Astrocyte of the hippocampus (primary cell): ENCODE data around the gene ARMH4.

Experiments used
- DNase-seq: peaks from one replicate; pipeline ENCODE4 v3.0.0; 2011; ENCODE audit warnings: low read depth, low spot score

ARMH4 gene

DNA sequence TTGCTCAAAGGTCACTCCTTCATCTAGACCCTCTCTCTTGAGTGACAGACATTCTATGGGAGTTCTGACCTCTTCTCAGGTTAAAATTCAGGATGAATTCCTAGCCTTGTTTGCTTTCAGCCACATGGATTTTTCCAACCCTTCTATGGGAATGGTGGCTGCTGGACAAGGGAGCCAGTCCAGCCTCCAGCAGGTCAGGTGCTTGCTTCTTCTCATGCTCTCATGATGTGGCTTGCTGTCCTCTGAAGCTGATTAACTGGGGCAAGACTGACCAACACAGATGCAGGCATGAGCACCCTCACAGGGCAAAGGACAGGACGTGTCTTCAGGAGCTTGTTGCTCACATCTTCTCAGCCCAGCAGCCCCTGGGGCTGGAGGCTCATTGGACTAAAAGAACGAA, 188.9 kb downstream of the ARMH4 start:
- no peak for DNase-seq

DNA sequence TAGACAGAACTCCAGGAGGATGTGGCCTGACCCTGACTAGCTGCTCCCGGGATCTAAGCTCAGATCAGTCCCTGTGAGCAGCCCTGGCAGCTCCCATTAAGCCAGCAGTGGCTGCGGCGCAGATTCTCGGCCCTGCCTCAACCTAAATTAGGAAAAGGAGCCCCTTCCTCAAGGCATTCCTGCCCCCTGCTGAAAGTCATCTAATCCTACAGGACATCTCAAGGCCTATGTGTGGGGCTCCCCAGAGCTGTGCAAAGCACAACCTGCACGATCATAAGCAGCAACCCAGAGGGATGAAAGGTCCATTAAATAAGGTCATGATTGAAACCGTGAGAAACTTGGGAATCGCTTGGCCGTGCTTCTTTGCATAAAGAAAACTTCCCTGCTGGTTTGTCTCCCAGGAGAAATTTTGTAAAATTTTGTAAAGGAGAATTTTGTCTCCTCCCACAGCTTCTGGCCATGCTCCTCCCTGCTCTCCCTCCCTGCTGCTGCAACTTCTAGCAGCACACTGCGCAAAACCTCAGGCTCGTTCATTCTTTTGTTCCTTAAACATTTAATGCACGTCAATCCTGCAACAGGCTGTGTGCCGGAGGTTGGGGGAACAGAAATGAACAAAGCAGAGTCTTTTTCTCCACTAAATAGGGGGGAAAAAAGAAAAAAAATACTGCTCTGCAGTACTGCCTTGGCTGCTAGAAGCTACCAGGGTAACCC, 189.5 kb downstream of the ARMH4 start:
- DNase-seq, result peak; percentile 31

DNA sequence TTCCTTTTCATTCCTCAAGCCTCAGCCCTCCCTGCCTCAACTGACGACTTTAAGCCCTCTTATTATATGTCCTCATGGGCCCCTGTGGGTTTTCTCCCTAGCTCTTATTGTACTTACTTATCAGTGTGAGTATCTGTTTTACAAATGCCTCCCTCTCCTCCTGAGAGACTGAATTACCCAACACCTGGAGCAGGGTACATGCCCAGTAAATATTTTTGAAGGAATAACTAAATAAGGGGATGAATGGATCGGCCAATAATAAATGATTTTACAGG, 190.3 kb downstream of the ARMH4 start:
- no peak for DNase-seq

DNA sequence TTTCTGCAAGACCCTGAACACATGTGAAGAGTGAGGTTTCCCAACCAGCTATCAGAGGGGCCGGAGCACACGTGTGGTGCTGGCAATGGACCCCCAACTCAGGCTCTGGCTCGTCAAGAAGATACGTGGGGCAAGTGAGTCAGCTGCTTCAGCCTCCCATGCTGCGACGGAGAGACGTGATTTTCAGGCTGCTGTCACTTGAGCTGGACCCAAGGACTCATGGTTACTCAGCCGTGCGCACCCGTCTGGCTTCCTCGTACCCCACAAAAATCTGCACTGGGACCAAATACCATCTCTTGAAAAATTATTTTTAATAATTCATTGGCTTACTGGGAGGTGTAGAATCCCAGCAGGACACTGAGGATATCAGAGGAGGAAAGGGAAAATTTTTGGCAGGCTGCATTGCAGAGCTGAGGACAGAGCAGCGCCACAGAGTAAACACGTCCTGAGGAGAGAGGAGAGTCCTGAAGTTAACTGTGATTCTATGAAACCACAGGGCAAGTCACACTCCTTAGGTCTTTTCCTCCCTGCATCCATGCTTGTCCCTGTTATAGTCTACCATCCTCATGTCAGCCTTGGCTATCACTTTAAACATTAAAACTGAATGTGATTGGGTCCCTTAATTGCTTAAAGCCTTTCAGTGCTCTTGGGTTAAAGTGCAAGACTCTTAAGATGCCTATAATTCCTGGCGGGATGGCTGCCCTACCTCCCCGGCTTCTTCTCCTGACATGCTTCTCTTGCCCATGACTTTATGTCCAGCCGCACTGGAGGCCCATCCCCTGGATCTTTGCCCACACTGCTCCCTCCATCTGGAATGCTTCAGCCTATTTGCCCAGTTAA, 190.8 kb downstream of the ARMH4 start:
- no peak for DNase-seq

DNA sequence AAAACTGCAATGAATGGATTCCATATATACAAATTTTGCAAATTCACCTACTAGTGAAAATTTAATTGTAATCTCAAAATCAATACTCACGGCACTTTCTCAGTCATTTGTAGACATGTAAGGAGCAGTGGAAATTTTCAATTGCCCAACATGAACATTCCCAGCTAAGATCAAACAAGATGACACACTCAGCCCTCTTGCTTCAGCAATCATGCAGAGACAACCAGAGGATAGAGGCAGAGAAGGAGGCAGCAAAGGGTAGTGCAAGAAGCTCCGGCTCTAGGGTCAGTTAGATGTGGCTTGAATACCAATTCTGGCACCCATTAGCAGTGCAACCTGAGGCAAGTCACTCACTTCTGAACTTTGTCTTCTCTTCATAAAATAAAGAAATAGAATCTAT, 194.6 kb downstream of the ARMH4 start:
- no peak for DNase-seq
